ENCODE data around the gene PIANP.

DNA sequence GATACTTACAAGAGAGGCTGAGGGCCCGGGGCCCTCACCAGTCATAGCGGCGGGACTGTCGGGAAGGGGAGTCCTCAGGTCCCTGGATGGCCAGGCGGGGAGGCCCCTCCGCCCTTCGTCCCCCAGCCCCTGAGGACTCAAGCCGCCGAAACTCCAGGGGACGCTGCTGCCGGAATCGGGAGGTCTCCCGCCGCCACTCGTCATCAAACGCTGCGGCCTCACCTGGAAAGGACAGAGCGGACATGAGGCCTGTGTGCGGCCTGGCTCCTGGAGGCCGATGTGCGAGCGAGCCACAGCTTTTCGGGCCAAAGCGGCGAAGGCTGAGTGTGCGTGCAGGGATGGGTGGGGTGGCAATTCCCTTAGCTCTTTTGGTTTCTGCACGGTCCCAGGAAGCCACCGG, 48.1 kb upstream of the PIANP start:
- no peak for TF ChIP-seq GATA2 (IDR thresholded peaks at IDR 0.05; ENCODE audit: low read depth, low read length)
- no peak for TF ChIP-seq GATA3 (IDR thresholded peaks at IDR 0.05; ENCODE audit: low read depth, low read length)
